Neural progenitor cell (in vitro differentiated cells): ENCODE measurements around the gene ADGRF4. TPM values are rescaled to one million over a fixed set of nuclear protein-coding genes. Genes with fewer than 3 reads are reported as not detected.
"Not testable (repeated sequence)": the region's sequence is repeated elsewhere in the genome, so short reads cannot be mapped to it uniquely, and the experiment has no call there.

Experiments
- DNase-seq: peaks from one replicate; pipeline ENCODE4 v3.0.0-alpha.2; 2016; ENCODE audit warnings: low spot score
- H2AFZ ChIP-seq: fragments of 200-600 bp; sonication (generic); replicated peaks from 2 replicates; pipeline ENCODE4 v1.6.1; 2016; ENCODE audit warnings: antibody characterized with exemption
- H3F3A ChIP-seq: fragments of 200-600 bp; sonication (generic); 2 replicates; pipeline ENCODE4 v1.6.1; 2016; ENCODE audit warnings: antibody characterized with exemption, low read depth
- H3K27ac ChIP-seq: fragments of 200-600 bp; sonication (generic); 2 replicates; pipeline ENCODE4 v1.5.1; 2016; ENCODE audit warnings: mild to moderate bottlenecking
- H3K27me3 ChIP-seq: fragments of 200-600 bp; sonication (generic); 2 replicates; pipeline ENCODE4 v1.6.1; 2016; ENCODE audit warnings: mild to moderate bottlenecking, moderate library complexity
- H3K36me3 ChIP-seq: fragments of 200-600 bp; sonication (generic); 2 replicates; pipeline ENCODE4 v1.5.1; 2016
- H3K4me1 ChIP-seq: fragments of 200-600 bp; sonication (generic); 2 replicates; pipeline ENCODE4 v1.6.1; 2016; ENCODE audit warnings: mixed run types
- H3K4me2 ChIP-seq: fragments of 200-600 bp; sonication (generic); 2 replicates; pipeline ENCODE4 v1.6.1; 2016
- H3K4me3 ChIP-seq: fragments of 200-600 bp; sonication (generic); 2 replicates; pipeline ENCODE4 v1.5.1; 2016
- H3K79me2 ChIP-seq: fragments of 200-600 bp; sonication (generic); 2 replicates; pipeline ENCODE4 v1.6.1; 2016; ENCODE audit warnings: low read depth
- H3K9ac ChIP-seq: fragments of 200-600 bp; sonication (generic); 2 replicates; pipeline ENCODE4 v1.6.1; 2016
- H3K9me3 ChIP-seq: fragments of 200-600 bp; sonication (generic); 2 replicates; pipeline ENCODE4 v1.5.1; 2016; ENCODE audit warnings: low read depth
- H4K20me1 ChIP-seq: fragments of 200-600 bp; sonication (generic); 2 replicates; pipeline ENCODE4 v1.6.1; 2016; ENCODE audit warnings: low read depth
- H3K27ac Mint-ChIP-seq: 3 replicates; pipeline ENCODE4 v1.8.0; 2021; ENCODE audit warnings: mixed read lengths
- H3K27me3 Mint-ChIP-seq: 2 replicates; pipeline ENCODE4 v1.8.0; 2022; ENCODE audit warnings: low read depth, mild to moderate bottlenecking, inconsistent platforms, moderate library complexity, mixed read lengths; ENCODE audit not compliant: insufficient read depth
- H3K36me3 Mint-ChIP-seq: 3 replicates; pipeline ENCODE4 v1.8.0; 2021; ENCODE audit warnings: mixed read lengths
- H3K4me1 Mint-ChIP-seq: 3 replicates; pipeline ENCODE4 v1.8.0; 2021; ENCODE audit warnings: mixed read lengths
- H3K4me3 Mint-ChIP-seq: 3 replicates; pipeline ENCODE4 v1.8.0; 2021; ENCODE audit warnings: mild to moderate bottlenecking, moderate library complexity, mixed read lengths
- H3K9me3 Mint-ChIP-seq: 3 replicates; pipeline ENCODE4 v1.8.0; 2020; ENCODE audit warnings: mixed read lengths
- EZH2 ChIP-seq: fragments of 200-600 bp; sonication (generic); IDR thresholded peaks from 2 replicates; pipeline ENCODE4 v1.6.1; 2017; ENCODE audit warnings: antibody characterized with exemption, mild to moderate bottlenecking, moderate library complexity
- EZH2phosphoT487 ChIP-seq: fragments of 200-600 bp; sonication (generic); IDR thresholded peaks from 2 replicates; pipeline ENCODE4 v1.6.1; 2017; ENCODE audit warnings: antibody characterized with exemption
- total RNA-seq: library from RNA; depleted of rRNA; stranded (reverse); fragments of >200 nt; gene quantifications from 2 replicates; pipeline ENCODE4 v1.2.3, GENCODE V29; 2015; ENCODE audit warnings: low replicate concordance
- TF ChIP-seq, protein P1 (sequence below): fragments of 200-600 bp; sonication (generic); IDR thresholded peaks from 2 replicates; pipeline ENCODE4 v1.5.1; 2017; ENCODE audit warnings: antibody characterized with exemption, mild to moderate bottlenecking

The ADGRF4 gene
- total RNA-seq, 1 donor from 2014 or later: not detected

DNA sequence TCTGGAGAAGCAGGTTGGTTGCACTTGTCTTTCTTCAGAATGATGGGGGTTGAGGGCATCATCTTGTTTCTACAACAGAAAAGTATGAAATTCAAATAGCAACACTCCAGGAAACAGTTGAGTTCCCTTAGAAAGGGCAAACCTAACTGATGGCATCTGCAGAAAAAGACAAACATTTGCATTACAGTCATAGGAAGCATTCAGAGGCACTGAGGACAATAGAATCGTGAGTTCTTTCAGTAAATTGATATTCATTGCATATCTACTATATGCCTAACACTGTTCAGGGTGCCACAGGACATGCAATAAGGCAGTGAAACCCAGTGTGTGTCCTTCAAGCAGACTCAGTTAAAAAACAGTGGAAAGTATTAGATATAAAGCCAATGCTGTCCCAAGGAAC is 42.3 kb downstream of the ADGRF4 start:
- no peak for DNase-seq
- H3K4me3 Mint-ChIP-seq: no peak overlapping the region
- Histone ChIP-seq H3K9ac (no peak overlapping the region), H3K79me2 (no peaks in the 10 kb centered on the region), H3K27me3 (no peaks in the 10 kb centered on the region), H3K4me1 (no peaks in the 10 kb centered on the region), H3K4me2 (no peak overlapping the region), H4K20me1 (no peaks in the 10 kb centered on the region), H3K9me3 (no peaks in the 10 kb centered on the region), H3K27ac (no peak overlapping the region), H3F3A (no peaks in the 10 kb centered on the region), H3K36me3 (no peaks in the 10 kb centered on the region), H3K4me3 (no peak overlapping the region), H2AFZ (no peak overlapping the region)
- H3K27ac Mint-ChIP-seq: no peak overlapping the region
- TF ChIP-seq EZH2 (no peak), EZH2phosphoT487 (no peak)
- TF ChIP-seq, protein P1, sequence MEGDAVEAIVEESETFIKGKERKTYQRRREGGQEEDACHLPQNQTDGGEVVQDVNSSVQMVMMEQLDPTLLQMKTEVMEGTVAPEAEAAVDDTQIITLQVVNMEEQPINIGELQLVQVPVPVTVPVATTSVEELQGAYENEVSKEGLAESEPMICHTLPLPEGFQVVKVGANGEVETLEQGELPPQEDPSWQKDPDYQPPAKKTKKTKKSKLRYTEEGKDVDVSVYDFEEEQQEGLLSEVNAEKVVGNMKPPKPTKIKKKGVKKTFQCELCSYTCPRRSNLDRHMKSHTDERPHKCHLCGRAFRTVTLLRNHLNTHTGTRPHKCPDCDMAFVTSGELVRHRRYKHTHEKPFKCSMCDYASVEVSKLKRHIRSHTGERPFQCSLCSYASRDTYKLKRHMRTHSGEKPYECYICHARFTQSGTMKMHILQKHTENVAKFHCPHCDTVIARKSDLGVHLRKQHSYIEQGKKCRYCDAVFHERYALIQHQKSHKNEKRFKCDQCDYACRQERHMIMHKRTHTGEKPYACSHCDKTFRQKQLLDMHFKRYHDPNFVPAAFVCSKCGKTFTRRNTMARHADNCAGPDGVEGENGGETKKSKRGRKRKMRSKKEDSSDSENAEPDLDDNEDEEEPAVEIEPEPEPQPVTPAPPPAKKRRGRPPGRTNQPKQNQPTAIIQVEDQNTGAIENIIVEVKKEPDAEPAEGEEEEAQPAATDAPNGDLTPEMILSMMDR: no peak
- H3K27me3 Mint-ChIP-seq: peaks cover 2% of the 10 kb centered on the region
- H3K36me3 Mint-ChIP-seq: no peaks in the 10 kb centered on the region
- no peaks in the 10 kb centered on the region for H3K9me3 Mint-ChIP-seq
- H3K4me1 Mint-ChIP-seq: no peaks in the 10 kb centered on the region

GRCh38 chr6:47741807-47742206 is 43.4 kb downstream of the ADGRF4 start:
- H4K20me1 ChIP-seq: no peaks in the 10 kb centered on the region
- H3K4me3 Mint-ChIP-seq: no peak overlapping the region
- no peak overlapping the region for H3K4me2 ChIP-seq
- peaks cover 2% of the 10 kb centered on the region for H3K27me3 Mint-ChIP-seq
- H3K4me3 ChIP-seq: no peak overlapping the region
- H2AFZ ChIP-seq: peak overlapping the region; percentile 4
- H3K9me3 Mint-ChIP-seq: no peaks in the 10 kb centered on the region
- no peak overlapping the region for H3K27ac Mint-ChIP-seq
- TF ChIP-seq EZH2phosphoT487 (no peak), EZH2 (no peak)
- TF ChIP-seq, protein P1: no peak
- no peaks in the 10 kb centered on the region for H3K79me2 ChIP-seq
- no peaks in the 10 kb centered on the region for H3K4me1 ChIP-seq
- H3K4me1 Mint-ChIP-seq: no peaks in the 10 kb centered on the region
- no peaks in the 10 kb centered on the region for H3F3A ChIP-seq
- no peaks in the 10 kb centered on the region for H3K27me3 ChIP-seq
- no peaks in the 10 kb centered on the region for H3K36me3 Mint-ChIP-seq
- DNase-seq: no peak
- no peak overlapping the region for H3K27ac ChIP-seq
- H3K9ac ChIP-seq: no peak overlapping the region
- no peaks in the 10 kb centered on the region for H3K9me3 ChIP-seq
- H3K36me3 ChIP-seq: no peaks in the 10 kb centered on the region

GRCh38 chr6:47743744-47744143 is 45.4 kb downstream of the ADGRF4 start:
- Histone ChIP-seq H3K9me3 (no peaks in the 10 kb centered on the region), H2AFZ (no peak overlapping the region)

DNA sequence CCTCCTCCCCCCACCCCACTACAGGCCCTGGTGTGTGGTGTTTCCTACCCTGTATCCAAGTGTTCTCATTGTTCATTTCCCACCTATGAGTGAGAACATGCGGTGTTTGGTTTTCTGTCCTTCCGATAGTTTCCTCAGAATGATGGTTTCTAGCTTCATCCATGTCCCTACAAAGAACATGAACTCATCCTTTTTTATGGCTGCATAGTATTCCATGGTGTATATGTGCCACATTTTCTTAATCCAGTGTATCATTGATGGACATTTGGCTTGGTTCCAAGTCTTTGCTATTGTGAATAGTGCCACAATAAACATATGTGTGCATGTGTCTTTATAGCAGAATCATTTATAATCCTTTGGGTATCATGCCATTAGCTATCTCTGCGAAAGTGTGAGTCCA is 46.9 kb downstream of the ADGRF4 start:
- not testable (repeated sequence) for H3K9me3 Mint-ChIP-seq, H3K9me3 ChIP-seq

More at GRCh38 chr6:47743744-47744143, 45.4 kb downstream of the ADGRF4 start:
- no peak overlapping the region for H3K4me2 ChIP-seq
- TF ChIP-seq, protein P1: no peak
- TF ChIP-seq EZH2phosphoT487 (no peak), EZH2 (no peak)
- no peaks in the 10 kb centered on the region for H3K27me3 ChIP-seq
- Mint-ChIP-seq H3K27me3 (peaks cover 2% of the 10 kb centered on the region), H3K4me1 (no peaks in the 10 kb centered on the region), H3K9me3 (no peaks in the 10 kb centered on the region), H3K4me3 (no peak overlapping the region), H3K36me3 (no peaks in the 10 kb centered on the region), H3K27ac (no peak overlapping the region)
- no peak overlapping the region for H3K27ac ChIP-seq
- no peak overlapping the region for H3K4me3 ChIP-seq
- no peaks in the 10 kb centered on the region for H3K79me2 ChIP-seq
- H3K9ac ChIP-seq: no peak overlapping the region
- no peaks in the 10 kb centered on the region for H3K36me3 ChIP-seq
- no peak for DNase-seq
- H4K20me1 ChIP-seq: no peaks in the 10 kb centered on the region
- no peaks in the 10 kb centered on the region for H3K4me1 ChIP-seq
- H3F3A ChIP-seq: no peaks in the 10 kb centered on the region

More for the DNA sequence above, 46.9 kb downstream of the ADGRF4 start:
- not testable (repeated sequence) for H3K27me3 Mint-ChIP-seq, H3K4me1 Mint-ChIP-seq, H3K79me2 ChIP-seq, H3K36me3 Mint-ChIP-seq, H3K4me2 ChIP-seq, H3K27ac ChIP-seq, H3K27ac Mint-ChIP-seq, H3K4me3 ChIP-seq, H3K9ac ChIP-seq, H4K20me1 ChIP-seq, H3K27me3 ChIP-seq, H3K36me3 ChIP-seq, DNase-seq, H2AFZ ChIP-seq, H3K4me3 Mint-ChIP-seq, H3F3A ChIP-seq, H3K4me1 ChIP-seq
